Heart left ventricle (tissue), 13 donors: ENCODE measurements around the gene FHOD1.

Experiments
- POLR2A ChIP-seq, 2 donors: fragments of 450-650 bp; IDR thresholded peaks; one replicate each; pipeline ENCODE4 v1.6.1; 2017; ENCODE audit warnings: antibody characterized with exemption in 2 of 2, mild to moderate bottlenecking in 2 of 2, moderate library complexity in 2 of 2
- TF ChIP-seq, protein P1 (sequence below), 12 donors: fragments of 200-600 bp; sonication (generic) in 4 of 12; IDR thresholded peaks; one replicate each; pipeline versions ENCODE4 v1.5.0 to v1.8.0; 2018 to 2022; ENCODE audit warnings: antibody characterized with exemption in 12 of 12, mild to moderate bottlenecking in 5 of 12
- donor health status: ischemic (EF 13 %, LVEDD 7.1; RV severe dilation, severe dysfunction).
- donor health status: DM: no; HTN: yes; CAD: no.
- donor health status: DM: no; HTN: no; CAD: no.
- donor health status: ischemic (EF 25% LVEDD 6.9; RV normal size, moderate dysfunction).
- donor health status: ischemic (EF 25% LVEDD 5.7; RV mildly dilated, moderate dysfunction).
- donor health status: ischemic (EF 35%, LVEDD 5.7; RV mildly dilated, moderate dysfunction).
- donor health status: nonischemic (EF 11% LVEDD 7.7; RV severe dilation, severe dysfunction).
- donor health status: DM: yes; HTN: yes; CAD: no.
- donor health status: PGD.
- donor health status: ischemic (EF 29% LVEDD 5.4; RV normal size, mild dysfunction).
- donor health status: nonischemic (EF 23%, LVEDD 6.1; RV moderate dilation, normal function).

- TF ChIP-seq, protein P1, sequence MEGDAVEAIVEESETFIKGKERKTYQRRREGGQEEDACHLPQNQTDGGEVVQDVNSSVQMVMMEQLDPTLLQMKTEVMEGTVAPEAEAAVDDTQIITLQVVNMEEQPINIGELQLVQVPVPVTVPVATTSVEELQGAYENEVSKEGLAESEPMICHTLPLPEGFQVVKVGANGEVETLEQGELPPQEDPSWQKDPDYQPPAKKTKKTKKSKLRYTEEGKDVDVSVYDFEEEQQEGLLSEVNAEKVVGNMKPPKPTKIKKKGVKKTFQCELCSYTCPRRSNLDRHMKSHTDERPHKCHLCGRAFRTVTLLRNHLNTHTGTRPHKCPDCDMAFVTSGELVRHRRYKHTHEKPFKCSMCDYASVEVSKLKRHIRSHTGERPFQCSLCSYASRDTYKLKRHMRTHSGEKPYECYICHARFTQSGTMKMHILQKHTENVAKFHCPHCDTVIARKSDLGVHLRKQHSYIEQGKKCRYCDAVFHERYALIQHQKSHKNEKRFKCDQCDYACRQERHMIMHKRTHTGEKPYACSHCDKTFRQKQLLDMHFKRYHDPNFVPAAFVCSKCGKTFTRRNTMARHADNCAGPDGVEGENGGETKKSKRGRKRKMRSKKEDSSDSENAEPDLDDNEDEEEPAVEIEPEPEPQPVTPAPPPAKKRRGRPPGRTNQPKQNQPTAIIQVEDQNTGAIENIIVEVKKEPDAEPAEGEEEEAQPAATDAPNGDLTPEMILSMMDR (IDR thresholded peaks at IDR 0.05), result no peak
- TF ChIP-seq POLR2A (IDR thresholded peaks at IDR 0.05), result no peak
Measured at GRCh38 chr16:67269766-67270165, 22.5 kb upstream of the FHOD1 start.
